DMS53 treated with DMSO at 0.1 percent for 48 hours (cell line): Measurements from ENCODE around the gene MCM3AP.
"Not testable (repeated sequence)": the region's sequence is repeated elsewhere in the genome, so short reads cannot be mapped to it uniquely, and the experiment has no call there.

Source experiments
- DNase-seq: peaks from one replicate; lab custom pipeline; 2025; ENCODE audit not compliant: unreplicated experiment; lab: John Stamatoyannopoulos, UW

Gene MCM3AP

DNA sequence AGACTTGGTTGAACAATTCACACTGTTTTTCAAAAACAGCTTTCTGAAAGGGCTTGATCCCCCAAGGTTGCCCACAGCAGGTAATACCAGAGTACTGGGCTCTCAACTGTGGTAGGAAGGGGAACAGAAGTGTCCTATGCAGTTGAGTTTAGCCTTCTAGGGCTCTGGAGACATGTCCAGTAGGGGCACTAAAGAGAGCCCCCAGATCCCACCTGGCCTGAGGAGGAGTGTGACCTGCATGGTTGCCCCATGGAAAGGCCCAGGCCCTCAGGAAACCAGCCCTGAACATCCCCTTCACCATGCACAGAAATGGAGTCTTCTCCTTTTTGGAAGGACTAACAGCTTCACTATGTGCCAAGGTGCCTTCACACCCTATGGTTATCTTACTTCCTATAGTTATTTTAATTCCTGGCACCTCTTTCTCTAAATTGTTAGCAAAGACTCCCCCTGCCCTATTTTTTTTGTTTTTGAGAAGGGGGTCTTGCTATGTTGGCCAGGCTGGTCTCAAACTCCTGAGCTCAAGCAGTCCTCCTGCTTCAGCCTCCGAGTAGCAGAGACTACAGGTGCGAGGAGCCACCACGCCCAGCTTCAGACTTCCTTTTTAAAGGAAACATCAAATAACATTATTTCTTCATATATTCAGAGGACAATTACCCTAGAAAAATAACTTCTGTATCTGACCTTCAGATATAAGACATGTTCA, 40.0 kb downstream of the MCM3AP start:
- no peak for DNase-seq

DNA sequence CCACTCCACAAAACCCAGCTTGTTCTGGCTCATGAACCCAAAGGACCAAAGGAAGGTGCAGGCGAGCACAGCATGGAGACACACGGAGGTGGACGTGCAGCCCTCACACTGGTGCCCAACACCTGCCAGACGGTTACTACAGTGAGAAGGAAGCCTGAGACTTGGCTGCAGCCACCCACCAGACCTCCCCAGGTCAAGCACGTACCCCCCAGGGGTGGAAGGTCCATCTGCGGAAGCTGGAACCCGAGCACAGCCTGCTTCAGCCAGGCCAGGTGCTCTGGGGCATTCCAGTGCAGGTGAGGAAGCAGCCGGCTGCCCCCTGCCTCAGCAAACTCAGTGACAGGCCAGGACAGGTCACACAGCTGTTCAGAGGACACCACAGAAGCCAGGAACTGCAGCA, 40.8 kb downstream of the MCM3AP start:
- DNase-seq = no peak

- no peak for DNase-seq
Observed at GRCh38 chr21:46243960-46244361, 41.5 kb downstream of the MCM3AP start.

DNA sequence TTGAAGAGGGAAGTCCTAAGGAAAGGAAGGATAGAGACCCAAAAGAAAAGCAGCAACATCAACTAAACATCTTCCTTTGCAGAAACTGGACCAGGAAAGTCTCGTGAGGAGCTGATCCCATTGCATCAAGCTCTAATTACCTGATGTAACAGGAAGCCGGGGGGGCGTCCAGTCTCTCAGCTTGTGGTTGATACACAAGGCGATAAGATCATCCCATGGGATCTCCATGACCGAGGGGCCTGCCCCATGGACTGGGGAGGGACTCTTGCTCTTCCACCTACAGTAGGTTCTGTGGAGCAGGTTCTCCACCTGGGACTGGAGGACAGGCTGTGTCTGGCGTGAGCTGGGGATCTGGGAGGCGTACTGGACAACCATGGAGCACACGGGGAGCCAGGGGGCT, 42.1 kb downstream of the MCM3AP start:
- no peak for DNase-seq

GRCh38 chr21:46241577-46241976, 43.8 kb downstream of the MCM3AP start:
- DNase-seq = not testable (repeated sequence)

DNA sequence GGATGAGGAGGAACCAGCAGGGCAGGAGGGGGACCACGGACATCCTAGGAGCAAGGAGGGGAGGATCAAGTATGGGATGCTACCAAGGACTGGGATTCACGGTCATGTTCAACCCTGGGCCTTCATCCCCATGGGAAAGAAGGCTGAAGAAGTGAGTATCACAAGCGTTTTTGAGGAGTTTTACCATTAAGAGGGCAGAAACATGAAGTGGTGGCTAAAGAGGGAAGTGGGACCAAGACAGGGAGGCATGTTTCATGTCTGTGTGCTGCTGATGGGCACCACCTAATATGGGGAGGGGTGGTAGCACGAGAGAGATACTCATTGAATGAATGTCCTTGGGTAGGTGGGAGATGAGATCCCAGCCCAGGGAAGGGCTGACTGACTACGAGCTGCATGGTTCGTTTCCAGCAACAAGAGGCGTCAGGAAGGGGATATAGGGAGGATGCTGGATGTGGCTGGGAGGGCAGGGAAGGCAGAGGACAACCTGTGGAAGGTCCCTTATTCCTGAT, 45.5 kb downstream of the MCM3AP start:
- no peak for DNase-seq

- no peak for DNase-seq
Observed at GRCh38 chr21:46237474-46237873, 47.9 kb downstream of the MCM3AP start.

DNA sequence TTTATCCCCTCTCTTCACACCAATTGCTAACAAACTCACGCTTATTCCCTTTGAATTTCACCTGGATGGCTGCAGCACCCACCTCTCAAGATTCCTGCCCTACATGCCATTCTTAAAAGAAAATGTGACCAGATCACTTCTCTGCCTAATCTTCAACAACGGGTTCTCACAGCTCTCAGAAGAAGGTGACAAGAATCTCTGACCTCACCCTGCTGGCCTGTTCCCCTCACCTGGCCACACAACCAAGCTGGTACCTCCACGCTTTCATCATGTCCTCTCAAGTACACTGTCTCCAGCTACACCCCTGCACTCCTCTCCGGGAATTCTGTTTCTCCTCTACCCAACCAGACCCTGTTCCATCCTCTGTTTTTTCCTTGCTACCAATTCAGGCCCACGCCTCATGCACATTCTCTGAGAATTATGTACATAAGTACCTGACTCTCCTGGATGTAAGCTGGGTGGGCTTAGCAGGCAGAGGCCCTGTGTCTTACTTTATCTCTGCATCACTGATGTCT, 50.9 kb downstream of the MCM3AP start:
- no peak for DNase-seq

DNA sequence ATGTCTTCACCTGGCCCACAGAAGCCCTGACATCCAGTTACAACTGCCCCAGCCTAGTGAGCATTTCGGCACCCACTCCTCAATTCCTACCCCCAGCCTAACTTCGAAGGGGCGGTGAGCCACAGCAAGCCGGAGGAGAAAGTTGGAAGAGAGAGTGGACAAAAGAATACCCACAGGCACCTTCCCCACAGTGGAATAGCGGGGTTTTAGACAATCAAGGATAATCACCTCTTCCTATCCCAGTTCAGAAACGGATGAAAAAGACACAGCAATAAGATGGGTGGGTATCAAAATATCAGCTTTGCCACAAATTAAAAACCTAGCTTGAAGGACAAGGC, 55.5 kb downstream of the MCM3AP start:
- DNase-seq = no peak

- DNase-seq = peak; percentile 25
Observed at GRCh38 chr21:46229133-46229922, 56.1 kb downstream of the MCM3AP start.

DNA sequence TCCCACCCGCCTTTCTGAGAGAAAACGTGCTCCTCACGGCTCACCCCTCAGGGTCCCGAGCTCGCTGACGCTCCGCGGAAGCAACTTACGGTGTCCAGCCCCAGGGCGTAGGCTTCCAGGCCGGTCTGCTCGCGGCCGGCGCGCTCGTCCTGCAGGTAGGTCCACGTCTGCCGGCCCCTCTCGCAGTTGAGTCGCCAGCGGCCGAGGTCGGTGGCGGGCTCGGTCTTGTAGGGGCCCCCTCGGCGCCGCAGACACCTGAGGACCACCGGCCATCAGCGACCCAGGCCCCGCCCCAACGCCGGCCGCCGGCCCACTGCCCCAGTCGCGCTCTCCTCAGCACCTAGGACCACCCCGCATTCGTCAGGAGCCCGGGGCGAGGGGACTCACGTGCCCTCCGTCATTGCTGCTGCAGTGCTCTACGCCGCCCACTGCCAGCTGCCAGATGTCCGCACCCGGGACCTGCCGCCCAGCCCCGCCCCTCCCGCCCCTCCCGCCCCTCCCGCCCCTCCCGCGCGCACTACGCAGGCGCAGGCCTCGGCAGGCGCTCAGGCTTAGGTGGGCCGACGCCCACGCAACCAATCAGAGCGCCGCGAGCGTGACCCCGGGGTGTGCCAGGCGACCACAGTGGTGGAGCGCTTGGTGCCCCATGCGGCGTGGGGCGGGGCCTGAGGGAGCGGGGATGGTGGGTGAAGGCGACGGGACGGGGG, 56.9 kb downstream of the MCM3AP start, which contains the start of gene LSS:
Gene LSS, minus strand, starts transcription at position 430 of the 707 bp plus-strand sequence. Its CDS starts 29 bp downstream, at position 401.
- DNase-seq = peak; percentile 72

DNA sequence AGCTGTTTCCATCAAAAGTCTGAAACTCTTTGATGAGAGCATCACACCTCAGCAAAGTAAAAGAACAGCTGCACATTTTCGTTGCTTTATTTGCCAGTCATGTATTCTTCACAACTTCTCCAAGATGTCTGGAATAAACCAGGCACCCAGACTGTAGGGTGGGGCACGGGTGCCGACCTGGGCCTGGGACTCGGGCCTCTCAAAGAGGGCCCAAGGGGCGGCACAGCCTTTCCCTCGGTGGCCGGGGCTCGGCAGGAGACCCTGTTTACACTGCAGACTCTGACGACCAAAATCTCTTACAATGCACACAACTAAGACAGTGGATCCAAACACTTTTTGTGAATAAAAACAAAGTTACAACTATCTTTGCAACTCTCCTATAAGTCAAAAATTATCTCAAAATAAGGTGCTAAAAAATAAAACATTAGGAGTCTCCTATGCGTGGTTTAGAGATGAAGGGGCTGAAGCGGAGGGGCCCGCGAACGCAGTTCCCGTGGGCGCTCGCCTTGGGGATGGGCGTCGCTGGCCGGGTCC, 57.5 kb downstream of the MCM3AP start:
- DNase-seq = no peak

GRCh38 chr21:46226920-46227599, 58.4 kb downstream of the MCM3AP start:
- no peak for DNase-seq

DNA sequence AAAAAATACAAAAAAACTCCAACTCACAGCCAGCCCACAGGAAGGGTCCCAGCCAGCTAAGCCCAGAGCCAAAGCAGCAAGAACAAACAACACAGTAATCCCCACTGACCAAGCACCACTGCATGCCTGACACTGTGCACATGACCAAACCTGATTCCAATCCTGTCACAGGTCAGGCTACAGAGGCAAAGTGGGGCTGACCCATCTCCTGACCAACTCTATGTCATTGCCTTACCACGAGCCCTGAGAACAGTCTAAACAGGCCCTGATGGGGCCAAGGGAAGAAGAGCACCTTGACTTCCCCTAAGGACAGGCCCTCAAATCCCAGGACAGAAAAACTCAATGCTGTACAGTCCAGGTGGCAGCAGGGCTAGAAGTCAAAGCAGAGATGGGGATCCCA, 59.3 kb downstream of the MCM3AP start:
- no peak for DNase-seq

GRCh38 chr21:46223661-46224060, 61.8 kb downstream of the MCM3AP start:
- DNase-seq = not testable (repeated sequence)

GRCh38 chr21:46223217-46223616, 62.2 kb downstream of the MCM3AP start:
- no peak for DNase-seq

DNA sequence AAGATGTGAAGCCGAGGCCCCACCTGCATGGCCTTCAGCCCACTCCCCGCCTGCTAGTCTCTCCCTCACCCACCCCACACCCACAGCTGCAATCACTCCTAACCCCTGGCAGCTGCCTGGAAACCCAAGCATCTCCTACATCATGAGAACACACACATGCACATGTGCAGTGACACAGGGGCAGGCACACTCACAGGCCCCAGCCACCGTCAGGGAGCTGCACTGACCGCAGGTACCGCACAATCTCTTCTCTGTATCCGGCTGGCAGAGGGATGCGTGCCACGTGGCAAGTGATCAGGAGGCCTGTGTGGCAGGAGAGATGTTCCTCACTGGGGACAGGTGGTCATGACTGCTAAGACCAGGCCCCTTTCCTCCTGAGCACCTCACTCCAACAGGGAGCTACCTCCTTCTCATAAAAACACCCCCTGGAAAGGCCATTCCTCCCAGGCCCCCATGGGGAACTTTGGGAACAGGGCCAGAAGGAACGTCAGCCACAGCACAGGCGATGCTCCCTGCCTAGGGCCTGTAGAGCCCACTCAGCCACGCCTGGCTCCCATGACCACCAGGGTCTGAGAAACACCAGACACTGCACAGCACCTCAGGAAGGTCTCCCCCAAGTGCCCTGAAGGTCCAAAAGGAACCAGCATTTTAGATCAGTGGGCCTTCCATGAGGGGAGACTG, 62.8 kb downstream of the MCM3AP start:
- DNase-seq = no peak

GRCh38 chr21:46221664-46222435, 63.6 kb downstream of the MCM3AP start:
- DNase-seq = no peak

- DNase-seq = no peak
Observed at GRCh38 chr21:46220847-46221246, 64.6 kb downstream of the MCM3AP start.
